A549 treated with dexamethasone at 1 μM for 4 hours (cell line): ENCODE measurements around the gene PARP16. TPM values are rescaled to one million over a fixed set of nuclear protein-coding genes. Genes with fewer than 3 reads are reported as not detected.

Experiments
- total RNA-seq: library from RNA; stranded (reverse); fragments of 200-300 nt; extraction: Qiagen RNA extraction; gene quantifications from 5 replicates; pipeline ENCODE4 v1.2.3, GENCODE V29; 2022

The PARP16 gene, protein sequence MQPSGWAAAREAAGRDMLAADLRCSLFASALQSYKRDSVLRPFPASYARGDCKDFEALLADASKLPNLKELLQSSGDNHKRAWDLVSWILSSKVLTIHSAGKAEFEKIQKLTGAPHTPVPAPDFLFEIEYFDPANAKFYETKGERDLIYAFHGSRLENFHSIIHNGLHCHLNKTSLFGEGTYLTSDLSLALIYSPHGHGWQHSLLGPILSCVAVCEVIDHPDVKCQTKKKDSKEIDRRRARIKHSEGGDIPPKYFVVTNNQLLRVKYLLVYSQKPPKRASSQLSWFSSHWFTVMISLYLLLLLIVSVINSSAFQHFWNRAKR
- total RNA-seq: 9.6 to 12.7 TPM (median 11.1 TPM) in 5 replicates

DNA sequence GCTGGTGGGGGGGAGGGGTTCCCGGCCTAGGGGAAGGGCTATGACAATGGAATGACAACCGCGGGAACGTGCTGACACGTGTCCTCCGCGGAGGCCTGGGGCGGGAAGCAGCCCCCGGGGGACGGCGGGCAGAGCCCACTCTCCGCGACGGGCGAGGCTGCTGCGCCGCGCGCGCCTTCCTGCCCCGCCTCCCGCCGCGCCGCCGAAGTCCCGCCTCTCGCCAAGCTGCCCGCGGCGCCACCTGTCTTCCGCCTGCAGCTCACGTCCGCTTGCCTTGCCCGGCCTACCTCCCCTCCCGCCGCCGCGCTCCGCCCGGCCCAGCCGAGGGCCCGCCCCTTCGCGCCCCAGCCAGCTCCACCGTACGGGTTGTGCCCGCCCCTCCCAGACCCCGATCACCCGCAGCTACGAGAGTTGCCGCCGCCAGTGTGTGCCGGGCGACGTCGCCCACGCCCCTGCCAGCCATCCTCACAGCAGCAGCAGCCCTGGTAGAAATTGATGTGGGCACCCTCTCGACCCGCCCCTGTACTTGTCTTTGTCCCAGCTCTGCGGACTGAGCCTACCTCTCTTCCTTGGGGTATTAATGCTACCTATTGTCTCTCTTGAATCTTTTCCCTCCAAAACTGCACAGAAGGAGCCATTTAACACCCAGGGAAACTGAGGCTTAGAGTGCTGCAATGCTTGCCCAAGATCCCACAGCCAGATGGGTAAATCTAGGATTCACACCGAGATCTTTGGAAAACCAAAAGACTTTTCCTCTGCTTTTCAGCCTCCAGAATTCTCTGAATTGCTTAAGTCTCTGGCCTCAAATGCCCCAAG, at the start of gene PARP16:
Gene PARP16 (minus strand): TSS at position 180 of the 816 bp plus-strand sequence. CDS start 457 bp downstream, outside the sequence.

DNA sequence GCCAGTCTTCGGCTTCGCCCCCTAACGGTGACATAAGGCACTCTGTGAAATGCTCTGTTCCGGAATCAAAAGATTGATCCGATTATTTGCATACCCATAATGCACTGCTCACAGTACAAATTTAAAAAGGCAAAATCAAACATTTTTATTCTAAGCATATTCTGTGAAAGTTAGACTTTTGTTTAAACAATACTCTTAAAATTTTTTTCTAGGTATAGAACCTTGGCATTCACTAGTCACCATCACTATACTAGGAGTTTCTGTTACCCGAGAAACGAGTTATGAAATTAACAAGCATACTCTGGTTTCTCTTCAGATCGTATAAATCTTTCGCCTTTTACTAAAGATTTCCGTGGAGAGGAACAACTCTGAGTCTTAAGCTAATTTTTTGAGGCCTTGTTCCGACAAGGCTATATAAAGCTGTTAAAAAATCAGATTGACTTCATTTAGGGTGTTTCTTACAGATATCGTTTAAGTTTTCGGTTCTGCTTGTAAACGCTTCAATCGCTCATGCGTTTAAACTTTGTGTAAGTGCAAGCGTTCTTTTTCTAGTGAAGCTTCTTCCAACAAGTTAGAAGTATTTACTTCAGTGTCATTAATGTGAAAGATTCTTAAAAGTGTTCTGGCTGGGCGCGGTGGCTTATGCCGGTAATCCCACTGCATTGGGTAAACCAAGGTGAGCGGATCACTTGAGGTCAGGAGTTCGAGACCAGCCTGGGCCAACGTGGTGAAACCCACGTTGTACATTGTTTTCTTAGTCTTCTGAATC, 17.9 kb upstream of the PARP16 start, which contains the start of gene RNU5B-1:
Gene RNU5B-1 (plus strand): TSS at position 297 of the 769 bp plus-strand sequence.

DNA sequence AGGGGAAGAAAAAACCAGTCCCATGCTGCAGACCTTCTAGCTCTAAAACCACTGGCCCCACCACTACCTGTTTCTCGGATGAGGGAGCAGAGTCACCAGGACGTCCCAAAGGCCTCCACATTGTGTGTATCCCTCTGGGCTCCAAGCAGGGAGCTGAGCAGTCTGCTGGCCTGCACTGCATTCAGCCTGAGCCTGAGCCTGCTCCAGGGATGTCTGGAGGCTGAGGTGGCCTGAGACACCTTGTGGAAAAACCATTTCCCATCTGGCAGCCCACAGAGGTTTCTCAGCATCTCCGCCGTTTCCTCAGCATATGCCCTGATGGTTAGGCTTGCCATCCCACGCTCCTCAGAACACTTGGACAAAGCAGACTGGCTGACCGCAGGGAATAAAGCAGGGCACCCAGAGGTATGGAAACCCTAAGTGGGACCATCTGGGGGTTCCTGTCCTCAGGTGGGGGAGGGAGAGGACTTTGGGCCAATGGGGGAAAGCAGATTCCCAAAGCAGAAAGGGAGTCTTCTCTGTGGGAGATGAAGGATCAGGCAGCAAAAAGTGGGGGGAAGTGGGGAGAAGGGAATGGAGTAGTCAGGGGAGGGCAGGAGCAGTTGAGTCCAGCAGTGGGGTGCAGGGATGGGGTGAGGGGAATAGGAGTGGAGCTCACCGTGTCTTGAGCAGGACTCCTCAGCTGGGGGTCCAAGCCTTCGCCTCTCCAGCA, 75.8 kb downstream of the PARP16 start, which contains the start of gene CILP:
Gene CILP (minus strand): TSS at position 704 of the 712 bp plus-strand sequence. CDS start 1,718 bp downstream, outside the sequence.

Other genes with a start within 250 kb of the PARP16 start
- 13.7 to 16.8 TPM (median 15.2 TPM) in 5 replicates for gene SLC51B, start 241.5 kb downstream of the PARP16 start, total RNA-seq
- 0.08 to 0.17 TPM (median 0.14 TPM) in 4 of 5 replicates, not detected in the other for gene RASL12, start 218.9 kb downstream of the PARP16 start, total RNA-seq
- gene KBTBD13, start 210.1 kb downstream of the PARP16 start, total RNA-seq: not detected in 5 replicates
- gene UBAP1L, start 171.7 kb downstream of the PARP16 start, total RNA-seq: 0.29 to 1.4 TPM (median 0.61 TPM) in 5 replicates
- 24.3 to 28.7 TPM (median 27.5 TPM) in 5 replicates for gene PDCD7, start 153.1 kb downstream of the PARP16 start, total RNA-seq
- gene CLPX, start 101.5 kb downstream of the PARP16 start, total RNA-seq: 42.3 to 55.1 TPM (median 51.9 TPM) in 5 replicates
- gene CILP, start 75.4 kb downstream of the PARP16 start, total RNA-seq: 0.60 to 0.79 TPM (median 0.71 TPM) in 5 replicates
- gene RNU5A-1, start 9.2 kb upstream of the PARP16 start, total RNA-seq: not detected in 5 replicates
- not detected in 5 replicates for gene RNU5B-1, start 17.8 kb upstream of the PARP16 start, total RNA-seq
- 0.06 to 0.22 TPM (median 0.19 TPM) in 5 replicates for gene IGDCC3, start 91.1 kb upstream of the PARP16 start, total RNA-seq
- 1.4 to 3.0 TPM (median 2.2 TPM) in 5 replicates for gene IGDCC4, start 136.1 kb upstream of the PARP16 start, total RNA-seq
- gene DPP8, start 230.8 kb upstream of the PARP16 start, total RNA-seq: 21.8 to 32.3 TPM (median 29.0 TPM) in 5 replicates
- gene HACD3, start 243.6 kb upstream of the PARP16 start, total RNA-seq: 128 to 160 TPM (median 149 TPM) in 5 replicates